NCI-H345 (cell line): Measurements from ENCODE around the gene LOXL4.

Source experiments
- DNase-seq: peaks from one replicate; lab custom pipeline; 2025; lab: John Stamatoyannopoulos, UW

Gene LOXL4

GRCh38 chr10:98264378-98265065 lies 3.5 kb downstream of the LOXL4 start:
- no peak for DNase-seq

GRCh38 chr10:98263088-98263487 lies 4.9 kb downstream of the LOXL4 start:
- no peak for DNase-seq

GRCh38 chr10:98262571-98262970 lies 5.4 kb downstream of the LOXL4 start:
- peak; percentile 2 for DNase-seq

GRCh38 chr10:98261436-98262277 lies 6.3 kb downstream of the LOXL4 start:
- no peak for DNase-seq

GRCh38 chr10:98260752-98261151 lies 7.2 kb downstream of the LOXL4 start:
- DNase-seq: no peak

- no peak for DNase-seq
These were observed 7.6 kb downstream of the LOXL4 start for GRCh38 chr10:98260350-98260749.

- no peak for DNase-seq
These were observed 8.2 kb downstream of the LOXL4 start for GRCh38 chr10:98259606-98260315.

GRCh38 chr10:98258683-98259454 lies 9.1 kb downstream of the LOXL4 start:
- no peak for DNase-seq

- no peak for DNase-seq
These were observed 10.0 kb downstream of the LOXL4 start for GRCh38 chr10:98257961-98258360.

GRCh38 chr10:98257198-98257597 lies 10.8 kb downstream of the LOXL4 start:
- no peak for DNase-seq

- no peak for DNase-seq
These were observed 11.3 kb downstream of the LOXL4 start for GRCh38 chr10:98256692-98257091.

GRCh38 chr10:98255146-98255877 lies 12.7 kb downstream of the LOXL4 start:
- DNase-seq: no peak

- DNase-seq: no peak
These were observed 13.6 kb downstream of the LOXL4 start for GRCh38 chr10:98254234-98254974.

- DNase-seq: no peak
These were observed 14.5 kb downstream of the LOXL4 start for GRCh38 chr10:98253499-98253898.

- no peak for DNase-seq
These were observed 15.5 kb downstream of the LOXL4 start for GRCh38 chr10:98252464-98252863.

- no peak for DNase-seq
These were observed 16.6 kb downstream of the LOXL4 start for GRCh38 chr10:98251399-98251798.

GRCh38 chr10:98249134-98249533 lies 18.9 kb downstream of the LOXL4 start:
- DNase-seq: no peak

- DNase-seq: no peak
These were observed 20.0 kb downstream of the LOXL4 start for GRCh38 chr10:98248018-98248417.

- DNase-seq: no peak
These were observed 20.8 kb downstream of the LOXL4 start for GRCh38 chr10:98246911-98247805.

GRCh38 chr10:98244586-98244985 lies 23.4 kb downstream of the LOXL4 start:
- no peak for DNase-seq
